Epithelial cell of proximal tubule (primary cell): ENCODE results near the gene FTO. TPM values are rescaled to one million over a fixed set of nuclear protein-coding genes. Genes with fewer than 3 reads are reported as not detected.
A peak's percentile ranks its signal among the peaks of the same experiment; 100 is the strongest.

Experiments
- DNase-seq: peaks from one replicate; pipeline ENCODE4 v3.0.0-alpha.2; 2011; ENCODE audit warnings: low read depth
- H3K4me3 ChIP-seq: 2 replicates; pipeline ENCODE4 v1.5.1; 2011; ENCODE audit warnings: low read depth, mild to moderate bottlenecking, low read length
- total RNA-seq: library from RNA; depleted of rRNA; stranded (reverse); fragments of >200 nt; gene quantifications from 2 replicates; pipeline ENCODE4 v1.2.3, GENCODE V29; 2015
- TF ChIP-seq, protein P1 (sequence below): conservative IDR thresholded peaks from 2 replicates; pipeline ENCODE4 v1.5.1; 2012; ENCODE audit warnings: low read depth, mild to moderate bottlenecking, low read length

Gene FTO
- total RNA-seq, 1 donor from 2014 or later = 62.7 TPM

DNA sequence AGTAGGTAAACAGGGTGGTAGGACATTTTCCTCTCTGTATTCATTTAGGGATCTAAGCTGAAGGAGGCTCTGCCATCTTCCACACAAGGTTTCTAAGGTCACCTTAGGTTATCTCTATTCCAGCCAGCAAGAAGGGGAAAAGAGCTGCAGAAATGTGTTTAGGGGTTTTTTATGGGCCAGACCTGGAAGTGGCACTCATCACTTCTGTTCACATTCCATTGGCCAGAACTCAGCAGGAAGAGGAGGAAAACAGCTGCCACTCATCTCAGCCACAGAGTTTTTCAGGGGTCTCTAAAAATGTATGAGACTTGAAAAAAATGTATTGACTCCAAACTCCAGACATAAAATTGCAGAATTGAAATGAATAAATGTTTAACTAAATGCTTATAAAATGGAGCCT, 65.8 kb downstream of the FTO start:
- no peak overlapping the region for H3K4me3 ChIP-seq
- DNase-seq = no peak
- TF ChIP-seq, protein P1, sequence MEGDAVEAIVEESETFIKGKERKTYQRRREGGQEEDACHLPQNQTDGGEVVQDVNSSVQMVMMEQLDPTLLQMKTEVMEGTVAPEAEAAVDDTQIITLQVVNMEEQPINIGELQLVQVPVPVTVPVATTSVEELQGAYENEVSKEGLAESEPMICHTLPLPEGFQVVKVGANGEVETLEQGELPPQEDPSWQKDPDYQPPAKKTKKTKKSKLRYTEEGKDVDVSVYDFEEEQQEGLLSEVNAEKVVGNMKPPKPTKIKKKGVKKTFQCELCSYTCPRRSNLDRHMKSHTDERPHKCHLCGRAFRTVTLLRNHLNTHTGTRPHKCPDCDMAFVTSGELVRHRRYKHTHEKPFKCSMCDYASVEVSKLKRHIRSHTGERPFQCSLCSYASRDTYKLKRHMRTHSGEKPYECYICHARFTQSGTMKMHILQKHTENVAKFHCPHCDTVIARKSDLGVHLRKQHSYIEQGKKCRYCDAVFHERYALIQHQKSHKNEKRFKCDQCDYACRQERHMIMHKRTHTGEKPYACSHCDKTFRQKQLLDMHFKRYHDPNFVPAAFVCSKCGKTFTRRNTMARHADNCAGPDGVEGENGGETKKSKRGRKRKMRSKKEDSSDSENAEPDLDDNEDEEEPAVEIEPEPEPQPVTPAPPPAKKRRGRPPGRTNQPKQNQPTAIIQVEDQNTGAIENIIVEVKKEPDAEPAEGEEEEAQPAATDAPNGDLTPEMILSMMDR = no peak

DNA sequence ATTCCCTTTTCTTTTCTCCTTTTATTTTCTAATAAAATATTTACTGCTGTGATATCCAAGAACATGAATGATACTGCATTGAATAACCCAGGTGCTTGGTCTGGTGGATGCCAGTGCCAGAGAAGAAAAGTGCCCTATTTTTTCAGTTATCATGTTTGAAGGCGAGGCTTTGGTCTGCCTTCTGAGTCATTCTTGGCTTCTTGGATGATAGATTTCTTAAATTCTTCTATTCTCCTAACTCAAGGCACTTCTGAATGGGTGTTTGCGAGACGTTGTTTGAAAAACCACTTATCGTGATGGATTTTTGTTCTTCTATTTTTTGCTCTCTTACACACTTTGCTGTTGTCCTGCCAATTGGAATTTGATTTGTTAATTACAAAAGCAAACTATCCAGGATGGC, 66.7 kb downstream of the FTO start:
- TF ChIP-seq, protein P1 = no peak
- no peak overlapping the region for H3K4me3 ChIP-seq
- DNase-seq = no peak

DNA sequence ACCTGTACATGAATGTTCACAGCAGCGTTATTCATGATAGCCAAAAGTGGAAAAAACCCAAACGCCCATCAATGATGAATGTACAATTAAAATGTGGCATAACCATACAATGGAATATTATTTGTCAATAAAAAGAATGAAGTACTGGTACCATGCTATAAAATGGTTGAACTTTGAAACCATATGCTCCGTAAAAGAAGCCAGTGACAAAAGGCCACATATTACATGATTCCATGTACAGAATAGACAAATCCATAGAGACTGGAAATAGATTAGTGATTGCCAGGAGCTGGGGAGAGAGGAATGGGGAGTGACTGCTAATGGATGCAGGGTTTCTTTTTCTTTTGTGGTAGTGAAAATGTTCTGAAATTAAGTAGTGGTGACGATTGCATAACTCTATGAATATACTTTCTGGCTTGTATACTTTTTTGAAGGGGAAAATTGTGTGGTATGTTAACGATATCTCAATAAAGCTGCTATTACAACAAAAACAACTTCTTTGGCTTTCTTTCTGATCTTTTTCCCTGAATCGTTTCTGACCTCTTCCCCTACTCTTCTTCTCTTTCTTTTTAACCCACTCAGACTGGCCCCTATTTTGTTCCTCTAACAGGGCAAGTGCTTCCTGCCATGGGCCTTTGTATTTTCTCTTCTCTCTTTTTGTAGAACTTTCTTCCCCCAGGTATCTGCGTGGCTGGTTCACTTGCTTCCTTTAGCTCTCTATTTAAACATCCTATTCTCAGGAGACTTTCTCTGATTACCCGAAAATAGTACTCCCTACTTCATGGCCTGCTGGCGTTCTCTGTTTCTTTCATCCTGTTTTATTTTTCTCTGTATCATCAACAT, 67.9 kb downstream of the FTO start:
- TF ChIP-seq, protein P1 = no peak
- DNase-seq = no peak
- no peak overlapping the region for H3K4me3 ChIP-seq

DNA sequence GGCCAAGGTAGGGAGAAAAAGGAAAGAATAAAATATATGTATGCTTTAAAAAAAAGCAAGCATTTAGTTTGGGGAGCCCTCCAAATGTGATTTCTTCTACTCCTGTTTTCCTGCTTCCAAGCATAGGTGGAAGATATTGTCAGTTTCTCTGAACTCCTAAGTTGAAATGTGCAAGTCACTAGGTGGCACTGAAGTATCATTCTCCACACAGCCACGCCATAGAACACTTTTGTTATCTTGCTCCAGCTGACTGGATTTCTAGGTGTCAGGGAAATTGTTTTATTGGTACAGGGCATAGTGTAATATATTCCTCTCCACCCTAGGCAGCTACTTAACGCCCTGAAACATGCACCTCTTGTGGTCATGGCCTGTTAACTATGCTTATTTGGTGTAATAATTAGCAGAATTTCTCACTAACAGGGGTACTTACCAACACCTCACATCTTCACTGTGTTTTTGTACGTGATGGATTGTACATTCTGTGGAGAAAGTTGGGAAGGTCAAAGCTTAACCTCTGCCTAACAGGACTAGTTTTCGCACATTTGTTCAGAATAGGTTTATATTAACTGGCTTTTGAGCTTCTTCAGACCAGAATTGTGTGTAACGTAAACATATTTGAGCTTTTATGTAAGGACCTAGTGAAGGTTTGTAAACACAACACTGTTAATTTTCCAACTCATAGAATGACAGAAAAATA, 69.3 kb downstream of the FTO start:
- DNase-seq = peak; percentile 99

DNA sequence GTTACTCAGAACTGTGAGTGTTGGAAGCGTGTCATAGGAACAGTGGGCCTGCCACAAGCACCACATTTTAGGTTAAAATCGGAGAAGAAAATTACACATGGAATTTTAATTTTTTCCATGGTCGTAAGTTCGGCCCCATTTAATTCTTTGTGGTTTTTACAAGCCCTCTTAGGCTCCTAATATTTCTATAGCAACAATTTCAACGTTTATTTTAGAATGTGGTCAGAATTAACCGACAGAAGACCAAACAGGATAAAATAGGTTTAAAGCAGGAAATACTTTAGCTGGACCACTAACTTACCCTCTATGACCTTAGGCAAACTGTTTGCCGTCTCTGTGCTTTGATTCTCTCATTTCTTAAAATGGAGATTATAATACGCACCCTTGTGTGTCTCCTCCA, 69.9 kb downstream of the FTO start:
- H3K4me3 ChIP-seq = no peak overlapping the region
- DNase-seq = no peak
- TF ChIP-seq, protein P1 = no peak

More for the DNA sequence above, 69.3 kb downstream of the FTO start:
- TF ChIP-seq, protein P1 = peak; percentile 84
- H3K4me3 ChIP-seq = no peak overlapping the region

DNA sequence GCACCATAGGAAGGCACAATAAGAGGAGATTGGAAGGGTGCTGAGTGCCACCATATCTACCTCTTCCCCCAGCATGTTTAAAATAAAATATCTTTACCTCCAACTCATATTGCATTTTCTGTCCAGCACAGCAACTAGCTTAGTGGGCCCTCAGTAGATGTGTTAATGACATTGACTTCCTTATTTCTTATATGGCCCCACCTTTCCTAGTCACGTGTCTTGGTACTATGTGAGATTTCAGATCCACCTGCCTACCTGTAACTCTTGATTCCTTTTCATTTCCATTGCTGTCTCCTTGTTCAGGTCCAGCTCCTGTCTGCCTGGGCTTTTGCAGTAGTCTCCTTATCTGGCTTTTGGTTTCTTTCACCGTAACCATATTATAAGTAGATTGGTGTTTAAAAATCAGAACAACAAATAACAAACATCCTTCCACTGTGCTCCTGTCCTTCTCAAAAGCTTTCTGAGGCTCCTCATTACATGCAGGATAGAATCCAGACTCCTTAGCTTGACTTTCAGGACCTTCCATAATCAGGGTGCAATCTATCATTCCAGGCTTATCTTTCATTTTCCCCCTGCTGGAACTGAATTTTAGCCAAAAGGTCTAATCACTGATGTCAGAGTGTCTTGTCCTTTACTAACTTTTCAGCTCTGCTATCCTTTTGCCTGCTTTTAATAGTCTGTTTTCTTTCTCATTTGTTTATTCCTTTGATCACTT, 71.3 kb downstream of the FTO start:
- DNase-seq = no peak
- TF ChIP-seq, protein P1 = no peak
- no peak overlapping the region for H3K4me3 ChIP-seq
